Raji (cell line): ENCODE data around the gene JAM2.

Source experiments
- POLR2A ChIP-seq: IDR thresholded peaks from 2 replicates; pipeline ENCODE4 v1.6.1; 2011; ENCODE audit warnings: low read depth, low read length, control low read depth; ENCODE audit not compliant: insufficient read depth

The JAM2 gene

GRCh38 chr21:25735646-25736597 is 96.9 kb downstream of the JAM2 start:
- no peak for TF ChIP-seq POLR2A

DNA sequence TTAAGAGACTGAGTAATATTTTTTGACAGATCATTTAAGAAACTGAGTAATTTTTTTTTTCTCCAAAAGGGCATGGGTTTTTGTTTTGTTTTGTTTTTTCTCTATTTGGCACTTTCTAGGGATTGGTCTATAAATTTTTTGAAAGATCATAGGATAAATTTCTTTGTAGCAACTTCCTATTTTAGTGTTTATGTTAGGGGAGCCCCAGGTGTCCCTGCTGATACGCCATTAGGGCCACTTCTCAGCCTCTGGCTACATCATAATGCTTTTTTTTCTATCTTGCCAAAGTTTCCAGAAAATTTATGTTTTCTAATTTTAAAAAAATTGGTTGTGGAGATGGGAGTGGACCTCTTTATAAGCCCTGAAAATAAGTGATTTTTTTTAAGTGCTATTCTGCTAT is 98.4 kb downstream of the JAM2 start:
- no peak for TF ChIP-seq POLR2A

- no peak for TF ChIP-seq POLR2A
Measured at GRCh38 chr21:25742900-25743299, 103.8 kb downstream of the JAM2 start.

DNA sequence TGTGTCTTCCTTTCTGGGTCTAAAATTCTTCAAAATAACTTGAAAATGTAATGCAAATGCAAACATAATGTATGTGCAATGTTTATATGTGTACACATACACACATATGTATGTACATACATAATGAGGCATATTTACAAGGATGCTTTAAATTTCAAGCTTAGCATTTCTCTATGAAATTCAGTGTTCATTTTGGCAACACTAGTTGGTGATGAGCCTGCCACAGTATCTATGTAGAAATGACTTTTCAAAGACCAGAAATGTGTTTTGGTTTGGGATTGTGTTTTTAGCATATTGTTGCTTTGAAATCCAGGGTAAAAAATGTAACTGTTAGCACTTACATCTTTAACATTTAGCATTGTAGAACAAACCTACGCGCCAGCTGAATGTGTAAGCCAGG is 105.8 kb downstream of the JAM2 start:
- TF ChIP-seq POLR2A = no peak

DNA sequence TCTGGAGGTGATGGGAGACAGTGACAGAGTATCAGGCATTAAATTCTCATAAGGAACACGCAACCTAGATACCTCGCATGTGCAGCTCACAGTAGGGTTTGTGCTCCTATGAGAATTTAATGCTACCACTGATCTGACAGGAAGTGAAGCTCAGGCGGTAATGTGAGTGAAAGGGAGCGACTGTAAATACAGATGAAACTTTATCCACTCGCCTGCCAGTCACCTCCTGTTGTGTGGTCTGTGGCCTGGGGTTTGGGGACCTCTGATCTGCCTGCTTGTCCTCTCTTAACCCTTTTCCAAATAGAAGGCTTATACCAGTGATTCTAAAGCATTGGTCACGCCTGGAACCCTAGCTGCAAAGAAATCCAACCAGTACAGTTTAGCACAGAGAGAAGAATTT is 111.0 kb downstream of the JAM2 start:
- TF ChIP-seq POLR2A = no peak

GRCh38 chr21:25752416-25752815 is 113.4 kb downstream of the JAM2 start:
- TF ChIP-seq POLR2A = no peak

DNA sequence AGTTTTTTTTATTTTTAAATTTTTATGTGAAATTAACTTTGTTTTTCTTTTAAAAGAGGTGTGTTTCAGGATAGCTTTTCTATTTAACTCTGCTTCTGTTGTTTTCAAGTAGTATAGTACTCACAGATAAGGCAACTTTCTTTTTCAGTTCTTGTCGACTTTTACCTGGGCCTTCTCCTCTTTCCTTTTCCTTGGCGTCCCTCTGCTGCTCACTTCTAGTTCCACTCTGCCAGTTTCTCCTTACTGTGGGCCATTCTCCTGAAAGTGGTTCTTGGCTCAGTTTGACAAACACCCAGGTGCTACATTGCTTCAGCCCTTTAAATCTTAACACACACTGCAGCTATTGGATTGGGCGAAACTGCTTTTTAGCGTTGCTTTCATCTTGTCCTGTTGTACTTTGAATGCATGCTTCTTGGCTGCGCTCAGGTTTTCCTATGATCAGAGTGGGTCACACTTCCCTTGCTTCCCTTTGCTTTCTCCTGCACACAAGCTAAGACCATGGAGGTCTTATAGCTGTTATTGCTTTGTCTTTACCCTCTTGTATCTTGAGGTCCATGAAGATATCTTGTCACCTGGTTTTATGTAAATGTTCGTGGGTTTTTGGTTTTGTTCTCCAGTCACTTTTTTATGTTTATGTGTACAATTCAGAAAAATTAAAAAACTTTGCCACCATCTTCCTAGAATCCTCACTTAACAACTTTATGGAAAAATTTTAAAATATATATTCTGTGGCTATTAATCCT is 117.3 kb downstream of the JAM2 start:
- TF ChIP-seq POLR2A = no peak

DNA sequence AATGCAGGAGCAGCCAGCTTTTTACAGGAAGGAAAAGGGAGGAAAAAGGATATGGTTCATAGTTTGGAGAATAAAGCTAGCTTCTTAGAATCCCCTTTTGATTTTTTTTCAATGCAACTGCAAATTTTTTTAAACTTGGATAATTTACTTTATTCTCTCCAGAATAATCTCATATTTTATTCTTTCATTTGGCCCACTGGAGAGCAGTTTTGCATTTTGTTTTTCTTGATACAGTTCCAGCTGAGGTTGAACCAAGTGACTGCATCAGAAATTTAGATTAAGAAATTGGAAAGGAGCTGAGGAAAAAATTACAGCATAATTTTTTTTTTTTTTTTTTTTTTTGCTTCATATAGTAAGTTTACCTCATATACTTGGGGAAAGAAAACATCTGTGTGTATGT is 118.5 kb downstream of the JAM2 start:
- TF ChIP-seq POLR2A = no peak

DNA sequence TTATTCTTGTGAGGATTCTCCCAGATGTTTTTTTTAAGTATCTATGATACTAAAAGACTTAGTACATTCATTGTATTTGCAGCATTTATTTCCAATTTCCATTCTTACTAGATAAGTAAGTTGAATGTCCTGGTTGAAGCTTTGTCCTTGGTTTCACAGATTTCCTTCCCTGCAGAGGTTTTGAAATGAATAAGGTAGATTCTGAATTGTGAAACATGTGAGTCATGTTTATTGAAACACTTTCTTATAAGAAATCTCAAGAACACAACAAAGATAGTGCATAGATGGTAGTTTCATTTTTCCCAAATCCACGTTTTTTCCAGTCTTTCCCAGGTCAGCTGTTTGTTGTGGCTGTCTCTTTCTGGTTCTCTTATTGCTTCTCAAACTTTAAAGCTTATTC is 120.5 kb downstream of the JAM2 start:
- TF ChIP-seq POLR2A = no peak

GRCh38 chr21:25760061-25760460 is 121.0 kb downstream of the JAM2 start:
- TF ChIP-seq POLR2A = no peak

DNA sequence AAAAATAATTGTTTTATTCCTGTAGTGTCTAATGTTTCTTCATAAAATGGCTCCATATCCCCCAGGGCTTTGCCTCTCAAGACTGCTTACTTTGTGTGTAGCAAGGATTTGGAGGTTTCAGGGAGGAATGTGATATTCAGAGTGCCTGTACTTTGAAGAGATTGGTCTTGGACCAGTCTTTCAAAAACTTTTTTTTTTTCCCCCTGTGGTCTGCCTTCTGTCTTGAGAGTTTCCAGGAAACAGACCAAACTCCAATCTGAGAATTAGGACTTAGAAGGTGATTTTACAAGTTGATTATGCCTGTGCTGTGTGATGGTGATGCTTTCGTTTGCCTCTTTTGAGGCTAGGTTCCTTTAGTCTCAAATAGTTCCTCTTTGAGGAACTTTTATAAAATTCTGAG is 121.6 kb downstream of the JAM2 start:
- no peak for TF ChIP-seq POLR2A

DNA sequence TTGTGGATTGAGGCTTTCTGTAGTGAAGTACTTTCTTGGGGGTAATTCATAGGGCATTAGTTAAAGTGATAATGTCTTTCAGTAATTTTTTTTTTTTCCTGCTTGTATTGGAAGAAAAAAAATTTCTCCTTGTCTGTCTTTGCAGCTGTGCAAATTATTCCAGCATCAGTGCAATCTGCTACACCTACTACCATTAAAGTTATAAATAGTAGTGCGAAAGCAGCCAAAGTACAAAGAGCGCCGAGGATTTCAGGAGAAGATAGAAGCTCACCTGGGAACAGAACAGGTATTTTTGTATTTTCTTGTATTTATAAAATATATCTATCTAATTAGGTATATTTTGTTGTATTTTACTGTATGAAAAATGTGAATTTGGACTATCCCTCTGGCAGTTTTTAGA is 125.0 kb downstream of the JAM2 start:
- no peak for TF ChIP-seq POLR2A
